ENCODE results near the gene ASCL3.

The ASCL3 gene

GRCh38 chr11:8914661-8915018 is 28.2 kb downstream of the ASCL3 start:
- Histone ChIP-seq H4K20me1 (ENCODE audit: insufficient read depth, low read length, poor library complexity, severe bottlenecking) (peaks cover 4% of the 10 kb centered on the region), H3K27me3 (ENCODE audit: insufficient read depth, low read length, poor library complexity, severe bottlenecking) (no peaks in the 10 kb centered on the region), H2AFZ (ENCODE audit: low read length) (no peak overlapping the region), H3K4me3 (ENCODE audit: low read length, poor library complexity, severe bottlenecking) (peak overlapping the region; percentile 64), H3K9me3 (ENCODE audit: insufficient read depth, low read depth, low read length) (no peaks in the 10 kb centered on the region), H3K4me2 (ENCODE audit: low read depth, low read length, poor library complexity, severe bottlenecking) (peak overlapping the region; percentile 77), H3K4me1 (ENCODE audit: insufficient read depth, low read length, poor library complexity, severe bottlenecking) (peaks cover 24% of the 10 kb centered on the region), H3K36me3 (ENCODE audit: insufficient read depth, low read length) (peaks cover 12% of the 10 kb centered on the region; the same call in 1 of the 2 replicates), H3F3A (ENCODE audit: low read depth) (no peaks in the 10 kb centered on the region), H3K9ac (ENCODE audit: low read depth, low read length, poor library complexity, severe bottlenecking) (no peak overlapping the region), H3K79me2 (ENCODE audit: insufficient read depth, low read length) (peaks cover 22% of the 10 kb centered on the region), H3K9me2 (replicated peaks; ENCODE audit: low read depth, low read length) (no peaks in the 10 kb centered on the region)
- TF ChIP-seq, protein P1, sequence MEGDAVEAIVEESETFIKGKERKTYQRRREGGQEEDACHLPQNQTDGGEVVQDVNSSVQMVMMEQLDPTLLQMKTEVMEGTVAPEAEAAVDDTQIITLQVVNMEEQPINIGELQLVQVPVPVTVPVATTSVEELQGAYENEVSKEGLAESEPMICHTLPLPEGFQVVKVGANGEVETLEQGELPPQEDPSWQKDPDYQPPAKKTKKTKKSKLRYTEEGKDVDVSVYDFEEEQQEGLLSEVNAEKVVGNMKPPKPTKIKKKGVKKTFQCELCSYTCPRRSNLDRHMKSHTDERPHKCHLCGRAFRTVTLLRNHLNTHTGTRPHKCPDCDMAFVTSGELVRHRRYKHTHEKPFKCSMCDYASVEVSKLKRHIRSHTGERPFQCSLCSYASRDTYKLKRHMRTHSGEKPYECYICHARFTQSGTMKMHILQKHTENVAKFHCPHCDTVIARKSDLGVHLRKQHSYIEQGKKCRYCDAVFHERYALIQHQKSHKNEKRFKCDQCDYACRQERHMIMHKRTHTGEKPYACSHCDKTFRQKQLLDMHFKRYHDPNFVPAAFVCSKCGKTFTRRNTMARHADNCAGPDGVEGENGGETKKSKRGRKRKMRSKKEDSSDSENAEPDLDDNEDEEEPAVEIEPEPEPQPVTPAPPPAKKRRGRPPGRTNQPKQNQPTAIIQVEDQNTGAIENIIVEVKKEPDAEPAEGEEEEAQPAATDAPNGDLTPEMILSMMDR (conservative IDR thresholded peaks at IDR 0.05; ENCODE audit: low read length) = no peak; the same call in 1 of the 2 replicates
- TF ChIP-seq EZH2phosphoT487 (IDR thresholded peaks at IDR 0.05; ENCODE audit: borderline replicate concordance) = no peak

GRCh38 chr11:8913961-8914660 is 28.7 kb downstream of the ASCL3 start:
- Histone ChIP-seq H3K4me1 (ENCODE audit: insufficient read depth, low read length, poor library complexity, severe bottlenecking) (peaks cover 24% of the 10 kb centered on the region), H4K20me1 (ENCODE audit: insufficient read depth, low read length, poor library complexity, severe bottlenecking) (peaks cover 4% of the 10 kb centered on the region), H3K9ac (ENCODE audit: low read depth, low read length, poor library complexity, severe bottlenecking) (peak overlapping the region; percentile 29), H3K4me3 (ENCODE audit: low read length, poor library complexity, severe bottlenecking) (peak overlapping the region; percentile 64), H3F3A (ENCODE audit: low read depth) (no peaks in the 10 kb centered on the region), H3K4me2 (ENCODE audit: low read depth, low read length, poor library complexity, severe bottlenecking) (peak overlapping the region; percentile 77), H3K79me2 (ENCODE audit: insufficient read depth, low read length) (peaks cover 22% of the 10 kb centered on the region), H3K27me3 (ENCODE audit: insufficient read depth, low read length, poor library complexity, severe bottlenecking) (no peaks in the 10 kb centered on the region), H3K9me3 (ENCODE audit: insufficient read depth, low read depth, low read length) (no peaks in the 10 kb centered on the region), H3K36me3 (ENCODE audit: insufficient read depth, low read length) (peaks cover 9% of the 10 kb centered on the region; the same call in 1 of the 2 replicates), H2AFZ (ENCODE audit: low read length) (peak overlapping the region; percentile 40; the same call in 1 of the 2 replicates), H3K9me2 (replicated peaks; ENCODE audit: low read depth, low read length) (no peaks in the 10 kb centered on the region)
- TF ChIP-seq, protein P1 (conservative IDR thresholded peaks at IDR 0.05; ENCODE audit: low read length) = peak; percentile 89
- TF ChIP-seq EZH2phosphoT487 (IDR thresholded peaks at IDR 0.05; ENCODE audit: borderline replicate concordance) = no peak

- Histone ChIP-seq H4K20me1 (ENCODE audit: insufficient read depth, low read length, poor library complexity, severe bottlenecking) (peaks cover 4% of the 10 kb centered on the region), H3F3A (ENCODE audit: low read depth) (no peaks in the 10 kb centered on the region), H3K4me1 (ENCODE audit: insufficient read depth, low read length, poor library complexity, severe bottlenecking) (peaks cover 24% of the 10 kb centered on the region), H3K9me3 (ENCODE audit: insufficient read depth, low read depth, low read length) (no peaks in the 10 kb centered on the region), H3K4me3 (ENCODE audit: low read length, poor library complexity, severe bottlenecking) (peak within 1 kb of the TSS; percentile 100), H3K79me2 (ENCODE audit: insufficient read depth, low read length) (peaks cover 22% of the 10 kb centered on the region), H3K27me3 (ENCODE audit: insufficient read depth, low read length, poor library complexity, severe bottlenecking) (no peaks in the 10 kb centered on the region), H3K9me2 (replicated peaks; ENCODE audit: low read depth, low read length) (no peaks in the 10 kb centered on the region), H3K36me3 (ENCODE audit: insufficient read depth, low read length) (no peaks in the 10 kb centered on the region; the same call in 1 of the 2 replicates), H3K4me2 (ENCODE audit: low read depth, low read length, poor library complexity, severe bottlenecking) (peak within 1 kb of the TSS; percentile 87), H2AFZ (ENCODE audit: low read length) (peak within 1 kb of the TSS; percentile 98), H3K9ac (ENCODE audit: low read depth, low read length, poor library complexity, severe bottlenecking) (peak within 1 kb of the TSS; percentile 97)
- no peak for TF ChIP-seq EZH2phosphoT487 (IDR thresholded peaks at IDR 0.05; ENCODE audit: borderline replicate concordance)
- TF ChIP-seq, protein P1 (conservative IDR thresholded peaks at IDR 0.05; ENCODE audit: low read length) = no peak
These were observed 31.6 kb downstream of the ASCL3 start, which contains the start of gene AKIP1 for GRCh38 chr11:8911029-8911823. Gene AKIP1 (plus strand): TSS chr11:8911189. CDS start chr11:8911450, 261 bp downstream.
